HUES64 (cell line): Measurements from ENCODE around the gene ABR.

ENCODE experiments used
- H3K27ac ChIP-seq: 2 replicates; pipeline ENCODE4 v1.7.0; 2013; ENCODE audit warnings: low read depth, low read length, inconsistent platforms
- H3K27me3 ChIP-seq: 2 replicates; pipeline ENCODE4 v1.6.1; 2013; ENCODE audit warnings: mild to moderate bottlenecking, low read length; ENCODE audit not compliant: insufficient read depth
- H3K36me3 ChIP-seq: 2 replicates; pipeline ENCODE4 v1.6.1; 2013; ENCODE audit warnings: mild to moderate bottlenecking, low read length; ENCODE audit not compliant: insufficient read depth
- H3K4me1 ChIP-seq: 2 replicates; pipeline ENCODE4 v1.6.1; 2013; ENCODE audit warnings: mild to moderate bottlenecking, low read length, moderate library complexity; ENCODE audit not compliant: insufficient read depth
- H3K4me3 ChIP-seq: 2 replicates; pipeline ENCODE4 v1.5.1; 2013; ENCODE audit warnings: mild to moderate bottlenecking, low read length, moderate library complexity
- H3K9ac ChIP-seq: 2 replicates; pipeline ENCODE4 v1.6.1; 2013; ENCODE audit warnings: mild to moderate bottlenecking, low read depth, low read length
- H3K9me3 ChIP-seq: 2 replicates; pipeline ENCODE4 v1.6.1; 2013; ENCODE audit warnings: low read depth, low read length; ENCODE audit not compliant: insufficient read depth
- WGBS: fragments of 150-250, 120-280 bp; methylation state at CpG from one replicate; pipeline ENCODE4 v1.1.7; 2013; ENCODE audit warnings: missing lambda C conversion rate; 5-methylcytosine and 5-hydroxymethylcytosine counted together

ABR gene

GRCh38 chr17:1169929-1170312 is 9.9 kb downstream of the ABR start:
- H3K27ac ChIP-seq, result no peak overlapping the region
- no peaks in the 10 kb centered on the region for H3K36me3 ChIP-seq
- no peaks in the 10 kb centered on the region for H3K27me3 ChIP-seq
- WGBS, result 96% methylated on average over 4 of the region's 4 CpGs
- no peak overlapping the region for H3K4me3 ChIP-seq
- H3K9ac ChIP-seq, result no peak overlapping the region
- no peaks in the 10 kb centered on the region for H3K4me1 ChIP-seq
- H3K9me3 ChIP-seq, result no peaks in the 10 kb centered on the region

GRCh38 chr17:1169221-1169928 is 10.4 kb downstream of the ABR start:
- Histone ChIP-seq H3K4me3 (no peak overlapping the region), H3K36me3 (no peaks in the 10 kb centered on the region), H3K4me1 (no peaks in the 10 kb centered on the region), H3K27ac (no peak overlapping the region), H3K27me3 (no peaks in the 10 kb centered on the region), H3K9me3 (no peaks in the 10 kb centered on the region), H3K9ac (no peak overlapping the region)
- 90% methylated on average over 21 of the region's 22 CpGs for WGBS

GRCh38 chr17:1168533-1169220 is 11.1 kb downstream of the ABR start:
- Histone ChIP-seq H3K27me3 (no peaks in the 10 kb centered on the region), H3K4me3 (no peak overlapping the region), H3K27ac (no peak overlapping the region), H3K9me3 (no peaks in the 10 kb centered on the region), H3K36me3 (no peaks in the 10 kb centered on the region), H3K4me1 (no peaks in the 10 kb centered on the region), H3K9ac (no peak overlapping the region)
- 92% methylated on average over 17 of the region's 17 CpGs for WGBS

- Histone ChIP-seq H3K9ac (no peak overlapping the region), H3K4me3 (no peak overlapping the region), H3K9me3 (no peaks in the 10 kb centered on the region), H3K27me3 (no peaks in the 10 kb centered on the region), H3K27ac (no peak overlapping the region), H3K36me3 (no peaks in the 10 kb centered on the region), H3K4me1 (no peaks in the 10 kb centered on the region)
- 86% methylated on average over 11 of the region's 11 CpGs for WGBS
Observed at GRCh38 chr17:1166276-1166675, 13.5 kb downstream of the ABR start.

GRCh38 chr17:1165836-1166235 is 13.9 kb downstream of the ABR start:
- no peaks in the 10 kb centered on the region for H3K27me3 ChIP-seq
- H3K4me3 ChIP-seq, result no peak overlapping the region
- no peaks in the 10 kb centered on the region for H3K4me1 ChIP-seq
- H3K9ac ChIP-seq, result no peak overlapping the region
- no peaks in the 10 kb centered on the region for H3K9me3 ChIP-seq
- no peaks in the 10 kb centered on the region for H3K36me3 ChIP-seq
- H3K27ac ChIP-seq, result no peak overlapping the region
- WGBS, result 92% methylated on average over 19 of the region's 19 CpGs

- H3K4me3 ChIP-seq, result no peak overlapping the region
- H3K4me1 ChIP-seq, result no peaks in the 10 kb centered on the region
- H3K9ac ChIP-seq, result no peak overlapping the region
- H3K27ac ChIP-seq, result no peak overlapping the region
- H3K27me3 ChIP-seq, result no peaks in the 10 kb centered on the region
- no peaks in the 10 kb centered on the region for H3K9me3 ChIP-seq
- H3K36me3 ChIP-seq, result no peaks in the 10 kb centered on the region
- 88% methylated on average over 11 of the region's 12 CpGs for WGBS
Observed at GRCh38 chr17:1164935-1165556, 14.7 kb downstream of the ABR start.

- no peaks in the 10 kb centered on the region for H3K36me3 ChIP-seq
- no peaks in the 10 kb centered on the region for H3K27me3 ChIP-seq
- H3K9me3 ChIP-seq, result no peaks in the 10 kb centered on the region
- WGBS, result 93% methylated on average over 16 of the region's 16 CpGs
- H3K9ac ChIP-seq, result no peak overlapping the region
- H3K4me1 ChIP-seq, result no peaks in the 10 kb centered on the region
- no peak overlapping the region for H3K4me3 ChIP-seq
- H3K27ac ChIP-seq, result no peak overlapping the region
Observed at GRCh38 chr17:1162116-1162855, 17.5 kb downstream of the ABR start.

- Histone ChIP-seq H3K9ac (no peak overlapping the region), H3K36me3 (no peaks in the 10 kb centered on the region), H3K27ac (no peak overlapping the region), H3K4me1 (no peaks in the 10 kb centered on the region), H3K27me3 (no peaks in the 10 kb centered on the region), H3K4me3 (peak overlapping the region; percentile 38), H3K9me3 (no peaks in the 10 kb centered on the region)
- WGBS, result 23% methylated on average over 32 of the region's 32 CpGs
Observed at GRCh38 chr17:1160591-1161390, 19.0 kb downstream of the ABR start.

- Histone ChIP-seq H3K9me3 (no peaks in the 10 kb centered on the region), H3K27me3 (no peaks in the 10 kb centered on the region), H3K9ac (no peak overlapping the region), H3K27ac (no peak overlapping the region), H3K4me3 (no peak overlapping the region), H3K36me3 (no peaks in the 10 kb centered on the region), H3K4me1 (no peaks in the 10 kb centered on the region)
- WGBS, result 91% methylated on average over 27 of the region's 28 CpGs
Observed at GRCh38 chr17:1159431-1160180, 20.2 kb downstream of the ABR start.

GRCh38 chr17:1158879-1159278 is 20.9 kb downstream of the ABR start:
- WGBS, result 93% methylated on average over 7 of the region's 8 CpGs
- H3K9me3 ChIP-seq, result no peaks in the 10 kb centered on the region
- no peaks in the 10 kb centered on the region for H3K27me3 ChIP-seq
- H3K36me3 ChIP-seq, result no peaks in the 10 kb centered on the region
- no peaks in the 10 kb centered on the region for H3K4me1 ChIP-seq
- H3K27ac ChIP-seq, result no peak overlapping the region
- no peak overlapping the region for H3K9ac ChIP-seq
- H3K4me3 ChIP-seq, result no peak overlapping the region
